SK-N-SH (cell line): Measurements from ENCODE around the gene SAMD1. TPM values are rescaled to one million over a fixed set of nuclear protein-coding genes. Genes with fewer than 3 reads are reported as not detected.

Experiments used
- CTCF ChIA-PET: fragments of 300-600, 350-600 bp; formaldehyde crosslinking; extraction: SDS; loops from one replicate; lab custom pipeline; 2021; lab: Yijun Ruan, JAX
- POLR2A ChIA-PET: fragments of 350-600 bp; sonication (Branson Sonifier 250); formaldehyde crosslinking; extraction: SDS; loops from one replicate; lab custom pipeline; 2020; ENCODE audit warnings: antibody characterized with exemption, inconsistent platforms; lab: Yijun Ruan, JAX
- DNase-seq: peaks from one replicate; pipeline ENCODE4 v3.0.0; 2012
- H2AFZ ChIP-seq: fragments of 200-600 bp; sonication (generic); 2 replicates; pipeline ENCODE4 v1.8.1; 2016; ENCODE audit warnings: antibody characterized with exemption, mild to moderate bottlenecking, low read depth
- H3F3A ChIP-seq: fragments of 200-600 bp; sonication (generic); replicated peaks from 2 replicates; pipeline ENCODE3; 2016; ENCODE audit warnings: antibody characterized with exemption, mild to moderate bottlenecking; ENCODE audit not compliant: insufficient read depth
- H3K27ac ChIP-seq, 2 experiments: fragments of 200-500 bp in 1 of 2; fragments of 200-600 bp in 1 of 2; sonication (Bioruptor generic) in 1 of 2; sonication (generic), shearing (Covaris generic) in 1 of 2; 2 replicates each; pipeline versions ENCODE4 v1.5.1 to v1.6.1; 2014 to 2016; ENCODE audit warnings: low read depth in 2 of 2, inconsistent platforms in 1 of 2, low read length in 1 of 2, mild to moderate bottlenecking in 1 of 2, mixed read lengths in 1 of 2
- H3K27me3 ChIP-seq: fragments of 200-600 bp; sonication (generic), shearing (Covaris generic); 2 replicates; pipeline ENCODE4 v1.6.1; 2016; ENCODE audit warnings: mixed run types; ENCODE audit not compliant: insufficient read depth
- H3K36me3 ChIP-seq, 2 experiments: fragments of 200-500 bp in 1 of 2; fragments of 200-600 bp in 1 of 2; sonication (Bioruptor generic) in 1 of 2; sonication (generic) in 1 of 2; replicated peaks in 1 of 2; 2 replicates each; pipeline versions ENCODE3 to v1.5.1; 2014 to 2016; ENCODE audit warnings: low read length in 1 of 2, mild to moderate bottlenecking in 1 of 2; ENCODE audit not compliant: insufficient read depth in 2 of 2, control insufficient read depth in 1 of 2
- H3K4me1 ChIP-seq, 2 experiments: fragments of 200-500 bp in 1 of 2; fragments of 200-600 bp in 1 of 2; sonication (Bioruptor generic) in 1 of 2; sonication (generic), shearing (Covaris generic) in 1 of 2; 2 replicates each; pipeline versions ENCODE4 v1.5.1 to v1.6.1; 2014 to 2016; ENCODE audit warnings: low read depth in 1 of 2, low read length in 1 of 2, mixed run types in 1 of 2; ENCODE audit not compliant: insufficient read depth in 2 of 2, control insufficient read depth in 1 of 2
- H3K4me2 ChIP-seq: fragments of 200-600 bp; sonication (generic), shearing (Covaris generic); 2 replicates; pipeline ENCODE4 v1.6.1; 2017; ENCODE audit warnings: mixed run types
- H3K4me3 ChIP-seq, 2 experiments: fragments of 200-500 bp in 1 of 2; fragments of 200-600 bp in 1 of 2; sonication (Bioruptor generic) in 1 of 2; sonication (generic), shearing (Covaris generic) in 1 of 2; 2 replicates each; pipeline versions ENCODE4 v1.5.1 to v1.8.1; 2014 to 2016; ENCODE audit warnings: low read depth in 2 of 2, inconsistent platforms in 1 of 2, low read length in 1 of 2, mild to moderate bottlenecking in 1 of 2, mixed read lengths in 1 of 2, moderate library complexity in 1 of 2
- H3K79me2 ChIP-seq: fragments of 200-600 bp; sonication (generic); 2 replicates; pipeline ENCODE4 v1.8.1; 2017; ENCODE audit warnings: mild to moderate bottlenecking; ENCODE audit not compliant: insufficient read depth
- H3K9ac ChIP-seq: fragments of 200-600 bp; sonication (generic); 2 replicates; pipeline ENCODE4 v1.6.1; 2017; ENCODE audit warnings: mixed run types
- H3K9me2 ChIP-seq: fragments of 200-600 bp; sonication (generic); 2 replicates; pipeline ENCODE4 v1.6.1; 2017; ENCODE audit warnings: mixed run types
- H3K9me3 ChIP-seq: fragments of 200-600 bp; sonication (generic); 2 replicates; pipeline ENCODE4 v1.6.1; 2017; ENCODE audit warnings: mixed run types, mild to moderate bottlenecking, moderate library complexity
- H4K20me1 ChIP-seq: fragments of 200-600 bp; sonication (generic); 2 replicates; pipeline ENCODE4 v1.6.1; 2017; ENCODE audit warnings: mild to moderate bottlenecking, mixed run types; ENCODE audit not compliant: insufficient read depth
- ELF1 ChIP-seq: IDR thresholded peaks from 2 replicates; pipeline ENCODE4 v1.4.0; 2012
- FOXJ3 ChIP-seq: sonication (generic); formaldehyde crosslinking; IDR thresholded peaks from 2 replicates; pipeline ENCODE4 v1.5.1; 2020; ENCODE audit warnings: mild to moderate bottlenecking, missing genetic modification reagents
- FOXM1 ChIP-seq: IDR thresholded peaks from 2 replicates; pipeline ENCODE4 v1.4.0; 2012; ENCODE audit warnings: low read depth, mild to moderate bottlenecking
- GABPA ChIP-seq: IDR thresholded peaks from 2 replicates; pipeline ENCODE4 v1.4.0; 2012; ENCODE audit warnings: low read depth, mild to moderate bottlenecking
- GATA2 ChIP-seq: sonication (generic); formaldehyde crosslinking; IDR thresholded peaks from 2 replicates; pipeline ENCODE4 v1.5.0; 2020; ENCODE audit warnings: mild to moderate bottlenecking, missing genetic modification reagents
- JUND ChIP-seq: IDR thresholded peaks from 2 replicates; pipeline ENCODE4 v1.4.0; 2012
- NFIC ChIP-seq: IDR thresholded peaks from 2 replicates; pipeline ENCODE4 v1.4.0; 2012; ENCODE audit warnings: borderline replicate concordance
- RCOR1 ChIP-seq: fragments of 150-350 bp; IDR thresholded peaks from 2 replicates; pipeline ENCODE4 v1.6.1; 2017; ENCODE audit warnings: antibody characterized with exemption, low read length
- RFX5 ChIP-seq: IDR thresholded peaks from 2 replicates; pipeline ENCODE4 v1.6.1; 2012; ENCODE audit warnings: mild to moderate bottlenecking, improper control_type of control experiment, low read length
- RXRA ChIP-seq: IDR thresholded peaks from 2 replicates; pipeline ENCODE4 v1.4.0; 2012; ENCODE audit warnings: low read depth, mild to moderate bottlenecking, borderline replicate concordance
- SIN3A ChIP-seq: IDR thresholded peaks from 2 replicates; pipeline ENCODE4 v1.6.1; 2012; ENCODE audit warnings: low read depth, mild to moderate bottlenecking, low read length, moderate library complexity, borderline replicate concordance
- TAF1 ChIP-seq: IDR thresholded peaks from 2 replicates; pipeline ENCODE4 v1.6.1; 2012; ENCODE audit warnings: low read depth, mild to moderate bottlenecking, low read length, moderate library complexity, borderline replicate concordance
- TEAD4 ChIP-seq: IDR thresholded peaks from 2 replicates; pipeline ENCODE4 v1.4.0; 2012; ENCODE audit warnings: mild to moderate bottlenecking, borderline replicate concordance; ENCODE audit not compliant: insufficient read depth
- WGBS: methylation state at CpG from one replicate; pipeline ENCODE4 v1.1.6; 2017; ENCODE audit warnings: low lambda C conversion rate; 5-methylcytosine and 5-hydroxymethylcytosine counted together
- polyA plus RNA-seq, 3 experiments: library from polyadenylated mRNA; depleted of rRNA; stranded (reverse); fragments of >200 nt; gene quantifications; 2 replicates each; pipeline ENCODE4 v1.2.3, GENCODE V29; 2012
- TF ChIP-seq, protein P1 (sequence below): IDR thresholded peaks from 2 replicates; pipeline ENCODE4 v1.6.1; 2012; ENCODE audit warnings: mild to moderate bottlenecking, low read depth, low read length, moderate library complexity
- TF ChIP-seq, protein P2 (sequence below): IDR thresholded peaks from 2 replicates; pipeline ENCODE4 v1.4.0; 2012; ENCODE audit warnings: low read depth, borderline replicate concordance

SAMD1 gene
- polyA plus RNA-seq, 1 of the 3 experiments (the other 2 are of a cell fraction), result 19.0 TPM

DNA sequence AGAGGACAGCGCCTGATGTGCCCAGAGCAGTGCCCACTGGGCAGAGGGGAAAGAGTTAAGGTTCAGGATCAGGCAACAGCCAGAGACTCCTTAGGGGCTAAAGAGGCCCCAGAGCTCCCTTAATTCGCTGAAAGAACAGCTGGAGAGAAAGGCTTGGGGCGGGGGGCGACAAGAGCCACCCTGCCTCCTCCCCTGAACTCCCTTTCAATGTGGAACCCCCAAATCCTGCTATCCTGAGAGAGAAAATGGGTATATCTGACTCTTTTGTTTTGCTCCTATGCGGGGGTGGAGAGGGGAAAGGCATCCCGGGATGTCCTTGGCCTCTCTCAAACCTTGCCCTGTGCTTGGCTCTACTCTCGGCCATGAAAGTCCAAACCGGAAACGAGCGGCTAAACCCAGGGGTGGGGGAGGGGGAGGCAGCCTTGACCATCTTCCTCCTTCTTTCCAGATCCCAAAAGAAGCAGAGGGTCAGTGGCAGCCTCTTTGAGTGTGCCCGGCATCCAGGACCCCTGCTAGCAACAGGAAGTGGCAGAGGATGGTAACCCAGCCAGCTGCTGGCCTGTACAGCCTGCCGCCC lies 22.3 kb upstream of the SAMD1 start:
- Histone ChIP-seq H3K79me2 (peaks cover 56% of the 10 kb centered on the region), H3K9ac (no peak overlapping the region), H3K4me1 (peaks cover 5 to 14% of the 10 kb centered on the region in 2 experiments; a peak in 2 of 4 replicates), H3K36me3 (no peaks in the 10 kb centered on the region), H2AFZ (no peak overlapping the region)
- POLR2A ChIA-PET, result no interaction called here
- TF ChIP-seq GABPA, result no peak
- TF ChIP-seq, protein P1, sequence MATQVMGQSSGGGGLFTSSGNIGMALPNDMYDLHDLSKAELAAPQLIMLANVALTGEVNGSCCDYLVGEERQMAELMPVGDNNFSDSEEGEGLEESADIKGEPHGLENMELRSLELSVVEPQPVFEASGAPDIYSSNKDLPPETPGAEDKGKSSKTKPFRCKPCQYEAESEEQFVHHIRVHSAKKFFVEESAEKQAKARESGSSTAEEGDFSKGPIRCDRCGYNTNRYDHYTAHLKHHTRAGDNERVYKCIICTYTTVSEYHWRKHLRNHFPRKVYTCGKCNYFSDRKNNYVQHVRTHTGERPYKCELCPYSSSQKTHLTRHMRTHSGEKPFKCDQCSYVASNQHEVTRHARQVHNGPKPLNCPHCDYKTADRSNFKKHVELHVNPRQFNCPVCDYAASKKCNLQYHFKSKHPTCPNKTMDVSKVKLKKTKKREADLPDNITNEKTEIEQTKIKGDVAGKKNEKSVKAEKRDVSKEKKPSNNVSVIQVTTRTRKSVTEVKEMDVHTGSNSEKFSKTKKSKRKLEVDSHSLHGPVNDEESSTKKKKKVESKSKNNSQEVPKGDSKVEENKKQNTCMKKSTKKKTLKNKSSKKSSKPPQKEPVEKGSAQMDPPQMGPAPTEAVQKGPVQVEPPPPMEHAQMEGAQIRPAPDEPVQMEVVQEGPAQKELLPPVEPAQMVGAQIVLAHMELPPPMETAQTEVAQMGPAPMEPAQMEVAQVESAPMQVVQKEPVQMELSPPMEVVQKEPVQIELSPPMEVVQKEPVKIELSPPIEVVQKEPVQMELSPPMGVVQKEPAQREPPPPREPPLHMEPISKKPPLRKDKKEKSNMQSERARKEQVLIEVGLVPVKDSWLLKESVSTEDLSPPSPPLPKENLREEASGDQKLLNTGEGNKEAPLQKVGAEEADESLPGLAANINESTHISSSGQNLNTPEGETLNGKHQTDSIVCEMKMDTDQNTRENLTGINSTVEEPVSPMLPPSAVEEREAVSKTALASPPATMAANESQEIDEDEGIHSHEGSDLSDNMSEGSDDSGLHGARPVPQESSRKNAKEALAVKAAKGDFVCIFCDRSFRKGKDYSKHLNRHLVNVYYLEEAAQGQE, result no peak
- no peak for TF ChIP-seq SIN3A
- TF ChIP-seq RCOR1, result no peak
- TF ChIP-seq, protein P2, sequence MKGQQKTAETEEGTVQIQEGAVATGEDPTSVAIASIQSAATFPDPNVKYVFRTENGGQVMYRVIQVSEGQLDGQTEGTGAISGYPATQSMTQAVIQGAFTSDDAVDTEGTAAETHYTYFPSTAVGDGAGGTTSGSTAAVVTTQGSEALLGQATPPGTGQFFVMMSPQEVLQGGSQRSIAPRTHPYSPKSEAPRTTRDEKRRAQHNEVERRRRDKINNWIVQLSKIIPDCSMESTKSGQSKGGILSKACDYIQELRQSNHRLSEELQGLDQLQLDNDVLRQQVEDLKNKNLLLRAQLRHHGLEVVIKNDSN, result no peak
- TF ChIP-seq ELF1, result no peak
- no peak for TF ChIP-seq FOXM1
- TF ChIP-seq JUND, result no peak
- no peak for TF ChIP-seq FOXJ3 (CRISPR knock-in tag)
- no peak for TF ChIP-seq NFIC
- TF ChIP-seq RFX5, result no peak
- no peak for TF ChIP-seq GATA2
- TF ChIP-seq RXRA, result no peak
- no peak for TF ChIP-seq TAF1
- no peak for TF ChIP-seq TEAD4
- TF ChIP-seq, all 33 proteins: peak for 0
- H3K4me2 ChIP-seq, result no peak overlapping the region
- no peak overlapping the region for H3K27ac ChIP-seq
- DNase-seq, result no peak
- H3K9me3 ChIP-seq, result no peaks in the 10 kb centered on the region
- H3K4me3 ChIP-seq, result no peak overlapping the region
- CTCF ChIA-PET, result interaction anchor here (0.8 to 4.7 kb wide), 3 partner anchors 19 to 236 kb away, joined by 3 to 28 read pairs (median 4); partner anchors contain the start of gene ASF1B
- no peaks in the 10 kb centered on the region for H3F3A ChIP-seq
- no peaks in the 10 kb centered on the region for H3K9me2 ChIP-seq
- WGBS, result 79% methylated on average over 4 of the region's 12 CpGs
- no peaks in the 10 kb centered on the region for H4K20me1 ChIP-seq
- H3K27me3 ChIP-seq, result no peaks in the 10 kb centered on the region
